Upper lobe of left lung (tissue), 6 donors: ENCODE results near the gene SLC47A1. TPM values are rescaled to one million over a fixed set of nuclear protein-coding genes. Genes with fewer than 3 reads are reported as not detected.
"Not testable (repeated sequence)": the region's sequence is repeated elsewhere in the genome, so short reads cannot be mapped to it uniquely, and the experiment has no call there.

Experiments used
- ATAC-seq, 2 donors: fragments of 200-7000 bp; cut with Tn5 transposase; one replicate each; pipeline ENCODE4 v1.9.1; 2022; ENCODE audit warnings: mild to moderate bottlenecking in 2 of 2, moderate library complexity in 2 of 2; ENCODE audit not compliant: low FRiP score in 2 of 2
- DNase-seq, 2 donors: peaks; one replicate each; pipeline ENCODE4 v3.0.0-alpha.2; 2019 to 2020
- H3K27ac ChIP-seq, 4 donors: fragments of 200-600 bp; sonication (generic); one replicate each; pipeline ENCODE4 v1.5.1; 2016 to 2019
- H3K27me3 ChIP-seq, 4 donors: fragments of 200-600 bp; sonication (generic); one replicate each; pipeline ENCODE4 v1.5.1; 2017 to 2019
- H3K36me3 ChIP-seq, 4 donors: fragments of 200-600 bp; sonication (generic); one replicate each; pipeline ENCODE4 v1.5.1; 2016 to 2019
- H3K4me1 ChIP-seq, 4 donors: fragments of 200-600 bp; sonication (generic); one replicate each; pipeline ENCODE4 v1.5.1; 2018 to 2019
- H3K4me3 ChIP-seq, 4 donors: fragments of 200-600 bp; sonication (generic); one replicate each; pipeline ENCODE4 v1.5.1; 2017 to 2019; ENCODE audit warnings: mild to moderate bottlenecking in 2 of 4, moderate library complexity in 1 of 4
- H3K9me3 ChIP-seq, 4 donors: fragments of 200-600 bp; sonication (generic); one replicate each; pipeline ENCODE4 v1.5.1; 2018 to 2019
- CTCF ChIP-seq, 6 experiments: fragments of 450-650 bp in 4 of 6; fragments of 200-600 bp in 2 of 6; sonication (generic) in 2 of 6; IDR thresholded peaks; one replicate each; pipeline ENCODE4 v1.5.1; 2016 to 2019; ENCODE audit warnings: antibody characterized with exemption in 6 of 6
- EP300 ChIP-seq, 4 donors: sonication (generic); formaldehyde crosslinking; IDR thresholded peaks; one replicate each; pipeline ENCODE4 v1.5.1; 2017; ENCODE audit warnings: antibody characterized with exemption in 4 of 4, control low read depth in 2 of 4
- POLR2A ChIP-seq, 4 donors: fragments of 450-650 bp; IDR thresholded peaks; one replicate each; pipeline ENCODE4 v1.5.1; 2016 to 2017; ENCODE audit warnings: antibody characterized with exemption in 4 of 4, mild to moderate bottlenecking in 2 of 4
- POLR2AphosphoS5 ChIP-seq, 2 donors: sonication (generic); formaldehyde crosslinking; IDR thresholded peaks; one replicate each; pipeline ENCODE4 v1.5.1; 2017; ENCODE audit warnings: antibody characterized with exemption in 2 of 2
- WGBS, 2 donors: methylation state at CpG; one replicate each; pipeline ENCODE4 v1.1.5; 2017 to 2018; 5-methylcytosine and 5-hydroxymethylcytosine counted together
- total RNA-seq, 6 donors: library from RNA; depleted of rRNA in 4 of 6; stranded (reverse); fragments of >200 nt in 4 of 6; gene quantifications; one replicate each; pipeline versions ENCODE4 v1.1.0 to v1.2.1, GENCODE V29; 2016 to 2021
- donor health status: DM: no; HTN: no; CAD: no; lungs with moderate emphysema.
- donor health status: DM: no; HTN: yes; CAD: no; lungs with severe emphysema.

SLC47A1 gene
- total RNA-seq, 6 donors from 2014 or later: 6.9 to 20.8 (median 12.0) TPM

DNA sequence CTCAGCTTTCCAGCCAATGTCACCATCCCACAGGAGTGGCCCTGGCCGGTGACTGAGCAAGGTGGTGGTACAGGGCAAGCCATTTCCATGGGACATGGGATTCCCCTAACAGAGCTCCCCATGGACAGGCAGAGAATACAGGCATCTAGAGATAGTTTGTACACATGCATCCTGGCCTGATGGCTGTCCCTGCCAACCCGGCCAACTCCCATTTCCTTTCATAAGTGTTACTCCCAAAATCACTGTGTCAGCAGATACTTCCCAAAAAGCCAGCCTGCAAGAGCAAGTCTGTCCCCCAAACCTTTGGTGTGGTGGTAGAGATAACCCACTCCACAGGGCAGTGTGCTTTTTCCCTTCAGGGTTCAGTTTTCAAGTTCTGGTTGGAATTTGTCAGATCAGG lies 32.4 kb upstream of the SLC47A1 start:
- DNase-seq (no peak), ATAC-seq (no peak)
- TF ChIP-seq POLR2A (IDR thresholded peaks at IDR 0.05): no peak
- TF ChIP-seq EP300 (IDR thresholded peaks at IDR 0.05): no peak
- no peak for TF ChIP-seq POLR2AphosphoS5 (IDR thresholded peaks at IDR 0.05)
- TF ChIP-seq CTCF (IDR thresholded peaks at IDR 0.05): no peak
- no peaks in the 10 kb centered on the region for H3K4me1 ChIP-seq
- H3K36me3 ChIP-seq: no peaks in the 10 kb centered on the region
- 17 to 64% methylated on average over 1 to 2 of the region's 2 CpGs for WGBS, 2 donors
- no peaks in the 10 kb centered on the region for H3K9me3 ChIP-seq
- H3K27ac ChIP-seq: no peak overlapping the region
- H3K27me3 ChIP-seq: no peaks in the 10 kb centered on the region
- no peak overlapping the region for H3K4me3 ChIP-seq

DNA sequence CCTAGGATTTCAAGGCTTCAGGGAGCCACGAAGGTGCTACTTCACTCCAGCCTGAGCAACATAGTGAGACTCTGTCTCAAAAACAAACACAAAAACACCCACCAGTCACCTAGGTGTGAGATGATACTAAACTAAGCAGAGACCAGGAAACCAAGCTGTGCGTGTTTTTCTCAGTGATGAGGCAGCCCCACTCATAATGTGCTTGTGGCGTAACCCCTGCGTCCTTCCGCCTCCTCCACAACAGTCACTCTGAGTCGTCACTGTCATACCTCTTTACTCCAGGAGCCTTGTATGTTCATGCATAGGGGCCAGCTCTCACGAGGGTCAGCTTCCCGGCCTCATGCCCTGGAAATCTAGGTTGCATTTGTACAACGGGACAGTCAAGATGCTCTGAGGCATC lies 31.1 kb upstream of the SLC47A1 start:
- H3K4me3 ChIP-seq: no peak overlapping the region
- no peak for ATAC-seq
- no peak for TF ChIP-seq CTCF (IDR thresholded peaks at IDR 0.05)
- TF ChIP-seq EP300 (IDR thresholded peaks at IDR 0.05): no peak
- TF ChIP-seq POLR2A (IDR thresholded peaks at IDR 0.05): no peak
- no peak for TF ChIP-seq POLR2AphosphoS5 (IDR thresholded peaks at IDR 0.05)
- no peaks in the 10 kb centered on the region for H3K36me3 ChIP-seq
- no peak for DNase-seq
- H3K9me3 ChIP-seq: no peaks in the 10 kb centered on the region
- 78 to 80% methylated on average over 9 of the region's 9 CpGs for WGBS, 2 donors
- no peaks in the 10 kb centered on the region for H3K27me3 ChIP-seq
- H3K4me1 ChIP-seq: peaks cover 0 to 6% (median 2%) of the 10 kb centered on the region in 4 donors
- no peak overlapping the region for H3K27ac ChIP-seq

- 66 to 75% methylated on average over 1 to 2 of the region's 4 CpGs for WGBS, 2 donors
- ATAC-seq, DNase-seq, H3K9me3 ChIP-seq, H3K4me3 ChIP-seq, H3K36me3 ChIP-seq, H3K27me3 ChIP-seq, H3K27ac ChIP-seq: not testable (repeated sequence)
- peaks cover 3 to 11% (median 5%) of the 10 kb centered on the region in 4 donors for H3K4me1 ChIP-seq
These were observed 28.1 kb upstream of the SLC47A1 start for GRCh38 chr17:19505561-19505960.

DNA sequence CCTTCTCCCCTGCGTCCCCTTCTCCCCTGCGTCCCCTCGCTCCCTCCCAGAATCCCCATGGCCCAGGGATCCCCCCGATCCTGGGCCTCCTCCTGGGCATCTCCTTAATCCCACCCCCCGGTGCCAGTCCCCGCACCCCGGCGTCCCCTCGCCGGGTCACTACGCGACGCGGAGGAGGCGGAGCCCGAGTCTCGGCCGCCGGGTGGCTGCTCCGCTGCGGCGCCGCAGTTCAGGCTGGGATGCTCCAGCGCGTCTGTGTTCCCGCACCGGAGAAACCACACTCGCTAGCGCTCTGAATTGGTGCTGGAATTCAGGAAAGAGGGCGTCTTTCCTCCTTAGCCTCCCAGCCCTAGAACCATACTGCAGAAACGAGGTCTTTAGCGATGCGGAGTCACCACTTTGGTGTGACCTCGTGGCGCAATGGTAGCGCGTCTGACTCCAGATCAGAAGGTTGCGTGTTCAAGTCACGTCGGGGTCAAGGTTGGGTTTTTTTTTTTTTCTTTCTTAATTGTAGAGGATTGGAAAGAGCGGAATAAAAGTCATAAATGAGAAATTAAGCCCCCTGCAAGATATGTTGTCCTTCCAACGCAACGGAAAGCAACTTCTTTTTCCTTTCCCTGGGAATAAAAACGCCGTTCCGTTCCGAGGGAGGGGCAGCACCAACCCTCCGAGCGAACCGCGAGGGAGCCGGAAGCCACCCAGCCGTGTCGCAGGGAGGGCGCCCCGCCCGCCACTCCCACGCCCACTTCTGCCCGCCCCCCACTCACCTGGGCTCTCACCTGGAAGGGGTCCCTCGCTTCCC lies 25.7 kb upstream of the SLC47A1 start:
- Histone ChIP-seq H3K9me3 (no peaks in the 10 kb centered on the region), H3K4me1 (peaks cover 3 to 11% (median 5%) of the 10 kb centered on the region in 4 donors), H3K36me3 (no peaks in the 10 kb centered on the region), H3K4me3 (peak overlapping the region; percentile 60 to 76 (median 64)), H3K27me3 (no peaks in the 10 kb centered on the region), H3K27ac (peak overlapping the region; percentile 85 to 90 (median 88))
- ATAC-seq: peak; percentile 90 to 94
- DNase-seq: peak; percentile 83 to 95
- 1% methylated on average over 40 to 49 of the region's 60 CpGs for WGBS, 2 donors
- peak in 1 of 4 donors; percentile 48 for TF ChIP-seq POLR2A (IDR thresholded peaks at IDR 0.05)
- peak in 2 of 6 experiments; percentile 12 to 15 for TF ChIP-seq CTCF (IDR thresholded peaks at IDR 0.05)
- no peak for TF ChIP-seq EP300 (IDR thresholded peaks at IDR 0.05)
- TF ChIP-seq POLR2AphosphoS5 (IDR thresholded peaks at IDR 0.05): peak; percentile 56 to 64

GRCh38 chr17:19508577-19508867 lies 25.1 kb upstream of the SLC47A1 start:
- 42% methylated on average over 6 of the region's 6 CpGs for WGBS, 2 donors
- peak overlapping the region; percentile 18 to 76 (median 64) for H3K4me3 ChIP-seq
- no peaks in the 10 kb centered on the region for H3K36me3 ChIP-seq
- no peak for TF ChIP-seq EP300 (IDR thresholded peaks at IDR 0.05)
- TF ChIP-seq POLR2A (IDR thresholded peaks at IDR 0.05): no peak
- no peak for TF ChIP-seq POLR2AphosphoS5 (IDR thresholded peaks at IDR 0.05)
- TF ChIP-seq CTCF (IDR thresholded peaks at IDR 0.05): no peak
- peak overlapping the region; percentile 85 to 90 (median 88) for H3K27ac ChIP-seq
- H3K27me3 ChIP-seq: no peaks in the 10 kb centered on the region
- DNase-seq: no peak
- no peaks in the 10 kb centered on the region for H3K9me3 ChIP-seq
- no peak for ATAC-seq
- peaks cover 3 to 11% (median 5%) of the 10 kb centered on the region in 4 donors for H3K4me1 ChIP-seq

DNA sequence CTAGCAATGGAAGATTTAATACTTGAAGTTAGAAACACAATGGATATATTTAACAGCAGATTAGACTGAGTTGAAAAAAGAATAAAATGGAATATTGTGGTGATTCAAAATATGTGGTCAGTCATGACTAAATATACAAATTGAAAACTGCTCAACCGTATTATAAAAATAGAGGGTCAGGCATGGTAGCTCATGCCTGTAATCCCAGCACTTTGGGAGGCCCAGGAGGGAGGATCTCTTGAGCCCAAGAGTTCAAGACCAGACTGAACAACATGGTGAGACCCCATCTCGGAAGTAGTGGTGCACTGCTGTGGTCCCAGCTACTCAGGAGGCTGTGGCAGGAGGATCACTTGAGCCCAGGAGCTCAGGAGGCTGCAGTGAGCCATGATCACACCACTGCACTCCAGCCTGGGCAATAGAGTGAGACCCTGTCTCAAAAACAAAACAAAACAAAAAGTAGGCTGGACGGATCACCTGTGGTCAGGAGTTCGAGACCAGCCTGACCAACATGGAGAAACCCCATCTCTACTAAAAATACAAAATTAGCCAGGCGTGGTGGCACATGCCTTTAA lies 24.3 kb upstream of the SLC47A1 start:
- ATAC-seq, H3K9me3 ChIP-seq, H3K27me3 ChIP-seq, H3K36me3 ChIP-seq, H3K4me3 ChIP-seq, DNase-seq: not testable (repeated sequence)
- Histone ChIP-seq H3K27ac (peak overlapping the region in 1 of 4 donors; percentile 90), H3K4me1 (peaks cover 3 to 19% (median 5%) of the 10 kb centered on the region in 4 donors)
- 91 to 95% methylated on average over 5 of the region's 5 CpGs for WGBS, 2 donors
